K562 (cell line): ENCODE data around the gene ROPN1L. TPM values are rescaled to one million over a fixed set of nuclear protein-coding genes. Genes with fewer than 3 reads are reported as not detected.

ENCODE experiments used
- CHD1 ChIP-seq: fragments of 200-600 bp; sonication (generic); IDR thresholded peaks from one replicate; pipeline ENCODE4 v1.6.1; 2012; ENCODE audit warnings: mild to moderate bottlenecking, moderate library complexity, low read length, inconsistent platforms
- FIP1L1 ChIP-seq: fragments of 200-400 bp; formaldehyde crosslinking; IDR thresholded peaks from 2 replicates; pipeline ENCODE4 v1.6.1; 2018; ENCODE audit warnings: mild to moderate bottlenecking, low read depth, low read length; ENCODE audit not compliant: poor library complexity, severe bottlenecking
- GTF2E2 ChIP-seq: fragments of 200-800 bp; sonication (Bioruptor generic); IDR thresholded peaks from 2 replicates; pipeline ENCODE4 v1.6.1; 2016; ENCODE audit warnings: missing genetic modification characterization, missing compliant biosample characterization
- HINFP ChIP-seq: fragments of 450-650 bp; conservative IDR thresholded peaks from 2 replicates; pipeline ENCODE4 v1.6.1; 2016; ENCODE audit warnings: missing genetic modification characterization, low read depth, mild to moderate bottlenecking, control low read depth, missing compliant biosample characterization
- HNRNPH1 ChIP-seq: fragments of 200-400 bp; formaldehyde crosslinking; optimal IDR thresholded peaks from 2 replicates; pipeline ENCODE3; 2017; ENCODE audit warnings: low read depth, mild to moderate bottlenecking, low read length, moderate library complexity
- HOMEZ ChIP-seq: fragments of 250-450 bp; sonication (Bioruptor Pico); IDR thresholded peaks from 2 replicates; pipeline ENCODE4 v1.4.0; 2020; ENCODE audit warnings: mild to moderate bottlenecking, moderate library complexity
- KAT8 ChIP-seq: fragments of 450-650 bp; IDR thresholded peaks from 2 replicates; pipeline ENCODE4 v1.6.1; 2016; ENCODE audit warnings: low read depth, mild to moderate bottlenecking
- MEIS2 ChIP-seq: fragments of 450-650 bp; IDR thresholded peaks from 2 replicates; pipeline ENCODE4 v1.6.1; 2014; ENCODE audit warnings: mild to moderate bottlenecking; ENCODE audit not compliant: partially characterized antibody
- MITF ChIP-seq: IDR thresholded peaks from 2 replicates; pipeline ENCODE4 v1.6.1; 2014; ENCODE audit warnings: antibody characterized with exemption
- NR2C1 ChIP-seq, 2 experiments: fragments of 450-650 bp; IDR thresholded peaks; 2 replicates each; pipeline ENCODE4 v1.6.1; 2017; ENCODE audit warnings: mild to moderate bottlenecking in 2 of 2, antibody characterized with exemption in 1 of 2, inconsistent platforms in 1 of 2, missing compliant biosample characterization in 1 of 2, missing genetic modification characterization in 1 of 2
- SAFB2 ChIP-seq: fragments of 200-400 bp; formaldehyde crosslinking; IDR thresholded peaks from 2 replicates; pipeline ENCODE4 v1.6.1; 2018; ENCODE audit warnings: borderline replicate concordance, low read length, low read depth, moderate library complexity; ENCODE audit not compliant: severe bottlenecking
- THAP12 ChIP-seq: fragments of 250-450 bp; sonication (Bioruptor Pico); IDR thresholded peaks from 2 replicates; pipeline ENCODE4 v1.9.0; 2021; ENCODE audit warnings: mild to moderate bottlenecking, inconsistent platforms
- ZBTB11 ChIP-seq, 3 experiments: fragments of 200-800 bp in 1 of 3; fragments of 250-450 bp in 1 of 3; fragments of 450-650 bp in 1 of 3; sonication (Bioruptor Pico) in 1 of 3; sonication (Bioruptor generic) in 1 of 3; formaldehyde crosslinking in 1 of 3; IDR thresholded peaks; 2 replicates each; pipeline versions ENCODE4 v1.6.1 to v1.8.0; 2016 to 2022; ENCODE audit warnings: mild to moderate bottlenecking in 2 of 3, missing genetic modification characterization in 2 of 3, missing compliant biosample characterization in 1 of 3, moderate library complexity in 1 of 3
- ZC3H8 ChIP-seq: fragments of 450-650 bp; IDR thresholded peaks from 2 replicates; pipeline ENCODE4 v1.6.1; 2017
- ZEB2 ChIP-seq: fragments of 450-650 bp; IDR thresholded peaks from 2 replicates; pipeline ENCODE4 v1.6.1; 2016
- ZNF175 ChIP-seq: fragments of 200-800 bp; sonication (Bioruptor generic); IDR thresholded peaks from 2 replicates; pipeline ENCODE4 v1.6.1; 2016; ENCODE audit warnings: low read depth, mild to moderate bottlenecking, missing genetic modification characterization, missing compliant biosample characterization
- polyA plus RNA-seq, 8 experiments: library from polyadenylated mRNA; depleted of rRNA in 4 of 8; stranded (reverse) in 5 of 8; unstranded in 3 of 8; fragments of >200 nt; fragmentation: Nextera tagmentation in 2 of 8; fragmentation: Illumina TruSeq in 1 of 8; extraction: Ambion mirVana in 2 of 8; extraction: Trizol in 1 of 8; gene quantifications; 2 replicates each; pipeline versions ENCODE4 v1.2.1 to v1.2.3, GENCODE V29; 2011 to 2014; ENCODE audit warnings: inconsistent platforms in 1 of 8, missing spikeins in 1 of 8
- total RNA-seq, 7 experiments: library from RNA; depleted of rRNA in 6 of 7; stranded (reverse); fragments of >200 nt in 6 of 7; fragmentation: Illumina TruSeq in 2 of 7; extraction: Trizol in 2 of 7; gene quantifications; 2 replicates each; pipeline versions ENCODE4 v1.2.1 to v1.2.3, GENCODE V29; 2011 to 2021; ENCODE audit warnings: low replicate concordance in 1 of 7

Gene ROPN1L
- total and polyA plus RNA-seq, 9 of the 15 experiments (the other 6 are each of a cell fraction or from before 2014, with no cell fraction given): 0.04 to 0.85 (median 0.24) TPM; not detected in 3

GRCh38 chr5:10505517-10506095 lies 63.9 kb downstream of the ROPN1L start (continued):
- no peak for TF ChIP-seq THAP12 (CRISPR knock-in tag)
- no peak for TF ChIP-seq ZC3H8
- no peak for TF ChIP-seq HINFP (tag)
- TF ChIP-seq NR2C1 (IDR thresholded peaks at IDR 0.05): no peak; the same call in 1 of the 2 replicates
- TF ChIP-seq NR2C1 (tag; IDR thresholded peaks at IDR 0.05): peak; percentile 32; the same call in 1 of the 2 replicates
- no peak for TF ChIP-seq CHD1
- TF ChIP-seq ZEB2: peak; percentile 98
- peak; percentile 24; the same call in 1 of the 2 replicates for TF ChIP-seq MITF
- peak in 1 of 3 experiments; percentile 76; a peak in 2 of 6 replicates for TF ChIP-seq ZBTB11 (CRISPR knock-in tag; IDR thresholded peaks at IDR 0.05)
- TF ChIP-seq SAFB2: no peak
- TF ChIP-seq HNRNPH1: no peak
- no peak for TF ChIP-seq KAT8
- peak; percentile 41 for TF ChIP-seq MEIS2
- TF ChIP-seq FIP1L1: no peak
- TF ChIP-seq ZNF175: peak; percentile 93
- no peak for TF ChIP-seq HOMEZ (CRISPR knock-in tag)
- no peak; the same call in 1 of the 2 replicates for TF ChIP-seq GTF2E2
